GM23338 (cell line): ENCODE results near the gene CACNA1B. TPM values are rescaled to one million over a fixed set of nuclear protein-coding genes. Genes with fewer than 3 reads are reported as not detected.

Source experiments
- ATAC-seq: fragments of 200-7000 bp; cut with Tn5 transposase; 3 replicates; pipeline ENCODE4 v1.9.1; 2020
- DNase-seq: peaks from one replicate; pipeline ENCODE4 v3.0.0-alpha.2; 2015; ENCODE audit warnings: low spot score
- H2AFZ ChIP-seq: fragments of 200-600 bp; sonication (generic); 2 replicates; pipeline ENCODE4 v1.8.0; 2016; ENCODE audit warnings: antibody characterized with exemption, mild to moderate bottlenecking, moderate library complexity
- H3F3A ChIP-seq: fragments of 200-600 bp; sonication (generic); replicated peaks from 2 replicates; pipeline ENCODE4 v1.8.0; 2017; ENCODE audit warnings: antibody characterized with exemption, mixed run types, low read depth
- H3K27ac ChIP-seq: fragments of 200-600 bp; sonication (generic); 2 replicates; pipeline ENCODE4 v1.6.1; 2016; ENCODE audit warnings: low read depth
- H3K27me3 ChIP-seq: fragments of 200-600 bp; sonication (generic); 2 replicates; pipeline ENCODE4 v1.8.0; 2016; ENCODE audit warnings: mild to moderate bottlenecking, mixed run types, moderate library complexity; ENCODE audit not compliant: insufficient read depth
- H3K36me3 ChIP-seq: fragments of 200-600 bp; sonication (generic); 2 replicates; pipeline ENCODE4 v1.8.0; 2016; ENCODE audit warnings: mild to moderate bottlenecking; ENCODE audit not compliant: insufficient read depth
- H3K4me1 ChIP-seq: fragments of 200-600 bp; sonication (generic); 2 replicates; pipeline ENCODE4 v1.8.0; 2016; ENCODE audit warnings: mild to moderate bottlenecking, moderate library complexity; ENCODE audit not compliant: insufficient read depth
- H3K4me2 ChIP-seq: fragments of 200-600 bp; sonication (generic); 2 replicates; pipeline ENCODE4 v1.7.1; 2017; ENCODE audit warnings: mixed run types
- H3K4me3 ChIP-seq: fragments of 200-600 bp; sonication (generic); 2 replicates; pipeline ENCODE4 v1.6.1; 2016; ENCODE audit warnings: mixed run types
- H3K79me2 ChIP-seq: fragments of 200-600 bp; sonication (generic); replicated peaks from 2 replicates; pipeline ENCODE4 v1.8.0; 2017; ENCODE audit warnings: mild to moderate bottlenecking; ENCODE audit not compliant: insufficient read depth
- H3K9me2 ChIP-seq: fragments of 200-600 bp; sonication (generic); 2 replicates; pipeline ENCODE4 v1.8.0; 2017; ENCODE audit not compliant: insufficient read depth
- H4K20me1 ChIP-seq: fragments of 200-600 bp; sonication (generic); replicated peaks from 2 replicates; pipeline ENCODE4 v1.8.0; 2017; ENCODE audit warnings: mild to moderate bottlenecking; ENCODE audit not compliant: insufficient read depth
- H3K27ac Mint-ChIP-seq: 2 replicates; pipeline ENCODE4 v1.8.0; 2020; ENCODE audit warnings: inconsistent platforms, mild to moderate bottlenecking, moderate library complexity, mixed read lengths
- H3K27me3 Mint-ChIP-seq: 3 replicates; pipeline ENCODE4 v1.8.0; 2022; ENCODE audit warnings: low read depth, mild to moderate bottlenecking, moderate library complexity, mixed read lengths, inconsistent platforms; ENCODE audit not compliant: insufficient read depth, poor library complexity
- H3K36me3 Mint-ChIP-seq: 3 replicates; pipeline ENCODE4 v1.8.0; 2021; ENCODE audit warnings: low read depth, mild to moderate bottlenecking, inconsistent platforms, moderate library complexity, mixed read lengths
- H3K4me1 Mint-ChIP-seq: 3 replicates; pipeline ENCODE4 v1.8.0; 2020; ENCODE audit warnings: mild to moderate bottlenecking, inconsistent platforms, mixed read lengths
- H3K4me3 Mint-ChIP-seq: 3 replicates; pipeline ENCODE4 v1.8.0; 2021; ENCODE audit warnings: moderate library complexity, mild to moderate bottlenecking, inconsistent platforms, mixed read lengths
- H3K9me3 Mint-ChIP-seq: 3 replicates; pipeline ENCODE4 v1.8.0; 2020; ENCODE audit warnings: moderate library complexity, mild to moderate bottlenecking, inconsistent platforms, mixed read lengths
- CREB1 ChIP-seq: fragments of 250-450 bp; sonication (Bioruptor Pico); IDR thresholded peaks from 2 replicates; pipeline ENCODE4 v1.5.0; 2020; ENCODE audit warnings: low read depth, mild to moderate bottlenecking, moderate library complexity
- CTCF ChIP-seq, 2 experiments: fragments of 200-600 bp in 1 of 2; sonication (generic) in 1 of 2; conservative IDR thresholded peaks; 2 replicates each; pipeline versions ENCODE4 v1.5.1 to v1.6.1; 2016 to 2017; ENCODE audit warnings: antibody characterized with exemption in 2 of 2, low read depth in 2 of 2, mild to moderate bottlenecking in 2 of 2, moderate library complexity in 1 of 2
- ETS1 ChIP-seq: IDR thresholded peaks from 2 replicates; pipeline ENCODE4 v1.6.1; 2016; ENCODE audit warnings: antibody characterized with exemption
- EZH2 ChIP-seq: fragments of 200-600 bp; sonication (generic); IDR thresholded peaks from one replicate; pipeline ENCODE4 v1.8.0; 2017; ENCODE audit warnings: antibody characterized with exemption, mild to moderate bottlenecking, low read depth; ENCODE audit not compliant: unreplicated experiment
- EZH2phosphoT487 ChIP-seq: fragments of 200-600 bp; sonication (generic); IDR thresholded peaks from one replicate; pipeline ENCODE4 v1.8.1; 2018; ENCODE audit warnings: antibody characterized with exemption; ENCODE audit not compliant: unreplicated experiment
- JUNB ChIP-seq: IDR thresholded peaks from one replicate; pipeline ENCODE4 v1.6.1; 2016; ENCODE audit warnings: antibody characterized with exemption; ENCODE audit not compliant: unreplicated experiment
- NANOG ChIP-seq: IDR thresholded peaks from 2 replicates; pipeline ENCODE4 v1.6.1; 2016; ENCODE audit warnings: antibody characterized with exemption, borderline replicate concordance
- POLR2AphosphoS5 ChIP-seq: IDR thresholded peaks from 2 replicates; pipeline ENCODE4 v1.6.1; 2016; ENCODE audit warnings: antibody characterized with exemption, low read depth
- STAT1 ChIP-seq: IDR thresholded peaks from one replicate; pipeline ENCODE4 v1.6.1; 2016; ENCODE audit warnings: antibody characterized with exemption; ENCODE audit not compliant: unreplicated experiment
- ZNF114 ChIP-seq: fragments of 250-450 bp; sonication (Bioruptor Pico); IDR thresholded peaks from 2 replicates; pipeline ENCODE4 v1.5.0; 2020; ENCODE audit warnings: mild to moderate bottlenecking, moderate library complexity
- ZNF331 ChIP-seq: fragments of 250-450 bp; sonication (Bioruptor Pico); IDR thresholded peaks from 2 replicates; pipeline ENCODE4 v1.5.0; 2020; ENCODE audit warnings: low read depth, mild to moderate bottlenecking, moderate library complexity
- polyA plus RNA-seq: library from polyadenylated mRNA; unstranded; fragments of >200 nt; fragmentation: Nextera tagmentation; extraction: Ambion mirVana; gene quantifications from 2 replicates; pipeline ENCODE4 v1.2.1, GENCODE V29; 2016
- total RNA-seq: library from RNA; depleted of rRNA; stranded (reverse); fragments of >200 nt; shearing (Covaris generic); gene quantifications from 2 replicates; pipeline ENCODE4 v1.2.3, GENCODE V29; 2014
- TF ChIP-seq, protein P1 (sequence below): IDR thresholded peaks from one replicate; pipeline ENCODE4 v1.6.1; 2018; ENCODE audit warnings: antibody characterized with exemption; ENCODE audit not compliant: unreplicated experiment
- TF ChIP-seq, protein P2 (sequence below): fragments of 250-450 bp; sonication (Bioruptor Pico); IDR thresholded peaks from 2 replicates; pipeline ENCODE4 v1.5.0; 2020; ENCODE audit warnings: mild to moderate bottlenecking, moderate library complexity

The CACNA1B gene
- total and polyA plus RNA-seq, 2 experiments from 2014 or later, result 1.1 to 10.4 TPM

DNA sequence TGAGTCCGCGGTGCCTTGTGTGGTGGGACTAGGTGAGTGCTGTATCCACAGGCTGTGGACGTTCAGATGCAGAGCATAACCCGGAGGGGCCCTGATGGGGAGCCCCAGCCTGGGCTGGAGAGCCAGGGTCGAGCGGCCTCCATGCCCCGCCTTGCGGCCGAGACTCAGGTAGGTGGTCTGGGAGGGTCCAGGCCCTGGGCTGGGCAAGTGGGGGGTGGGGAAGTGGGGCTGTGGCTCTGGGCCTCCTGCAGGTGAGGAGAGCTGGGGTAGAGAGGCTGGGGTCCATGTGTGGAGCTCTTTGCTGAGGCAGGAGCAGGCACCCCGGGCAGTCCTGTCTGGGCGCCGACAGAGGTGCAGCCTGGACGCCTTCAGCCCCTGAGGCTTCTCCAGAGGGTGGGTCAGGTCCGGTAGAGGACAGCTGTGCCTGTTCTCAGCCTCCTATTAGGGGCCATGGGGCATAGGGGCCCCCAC lies 241.1 kb downstream of the CACNA1B start:
- peaks cover 69% of the 10 kb centered on the region for H3K36me3 Mint-ChIP-seq
- Histone ChIP-seq H3K9me2 (no peaks in the 10 kb centered on the region), H3K36me3 (no peaks in the 10 kb centered on the region), H3K27ac (no peak overlapping the region), H3F3A (no peaks in the 10 kb centered on the region), H4K20me1 (no peaks in the 10 kb centered on the region), H3K27me3 (no peaks in the 10 kb centered on the region), H2AFZ (no peak overlapping the region), H3K79me2 (no peaks in the 10 kb centered on the region), H3K4me2 (no peak overlapping the region), H3K4me3 (no peak overlapping the region), H3K4me1 (no peaks in the 10 kb centered on the region)
- peaks cover 59% of the 10 kb centered on the region for H3K9me3 Mint-ChIP-seq
- ATAC-seq (no peak), DNase-seq (no peak)
- TF ChIP-seq ETS1 (no peak), CTCF (conservative IDR thresholded peaks at IDR 0.05; ENCODE audit: low read depth in 2 of 2) (no peak), ZNF114 (CRISPR knock-in tag) (no peak), NANOG (no peak), STAT1 (no peak), CREB1 (CRISPR knock-in tag) (no peak), ZNF331 (CRISPR knock-in tag) (no peak), EZH2 (no peak), JUNB (no peak), POLR2AphosphoS5 (no peak), EZH2phosphoT487 (no peak)
- TF ChIP-seq, protein P1, sequence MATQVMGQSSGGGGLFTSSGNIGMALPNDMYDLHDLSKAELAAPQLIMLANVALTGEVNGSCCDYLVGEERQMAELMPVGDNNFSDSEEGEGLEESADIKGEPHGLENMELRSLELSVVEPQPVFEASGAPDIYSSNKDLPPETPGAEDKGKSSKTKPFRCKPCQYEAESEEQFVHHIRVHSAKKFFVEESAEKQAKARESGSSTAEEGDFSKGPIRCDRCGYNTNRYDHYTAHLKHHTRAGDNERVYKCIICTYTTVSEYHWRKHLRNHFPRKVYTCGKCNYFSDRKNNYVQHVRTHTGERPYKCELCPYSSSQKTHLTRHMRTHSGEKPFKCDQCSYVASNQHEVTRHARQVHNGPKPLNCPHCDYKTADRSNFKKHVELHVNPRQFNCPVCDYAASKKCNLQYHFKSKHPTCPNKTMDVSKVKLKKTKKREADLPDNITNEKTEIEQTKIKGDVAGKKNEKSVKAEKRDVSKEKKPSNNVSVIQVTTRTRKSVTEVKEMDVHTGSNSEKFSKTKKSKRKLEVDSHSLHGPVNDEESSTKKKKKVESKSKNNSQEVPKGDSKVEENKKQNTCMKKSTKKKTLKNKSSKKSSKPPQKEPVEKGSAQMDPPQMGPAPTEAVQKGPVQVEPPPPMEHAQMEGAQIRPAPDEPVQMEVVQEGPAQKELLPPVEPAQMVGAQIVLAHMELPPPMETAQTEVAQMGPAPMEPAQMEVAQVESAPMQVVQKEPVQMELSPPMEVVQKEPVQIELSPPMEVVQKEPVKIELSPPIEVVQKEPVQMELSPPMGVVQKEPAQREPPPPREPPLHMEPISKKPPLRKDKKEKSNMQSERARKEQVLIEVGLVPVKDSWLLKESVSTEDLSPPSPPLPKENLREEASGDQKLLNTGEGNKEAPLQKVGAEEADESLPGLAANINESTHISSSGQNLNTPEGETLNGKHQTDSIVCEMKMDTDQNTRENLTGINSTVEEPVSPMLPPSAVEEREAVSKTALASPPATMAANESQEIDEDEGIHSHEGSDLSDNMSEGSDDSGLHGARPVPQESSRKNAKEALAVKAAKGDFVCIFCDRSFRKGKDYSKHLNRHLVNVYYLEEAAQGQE, result no peak
- TF ChIP-seq, protein P2, sequence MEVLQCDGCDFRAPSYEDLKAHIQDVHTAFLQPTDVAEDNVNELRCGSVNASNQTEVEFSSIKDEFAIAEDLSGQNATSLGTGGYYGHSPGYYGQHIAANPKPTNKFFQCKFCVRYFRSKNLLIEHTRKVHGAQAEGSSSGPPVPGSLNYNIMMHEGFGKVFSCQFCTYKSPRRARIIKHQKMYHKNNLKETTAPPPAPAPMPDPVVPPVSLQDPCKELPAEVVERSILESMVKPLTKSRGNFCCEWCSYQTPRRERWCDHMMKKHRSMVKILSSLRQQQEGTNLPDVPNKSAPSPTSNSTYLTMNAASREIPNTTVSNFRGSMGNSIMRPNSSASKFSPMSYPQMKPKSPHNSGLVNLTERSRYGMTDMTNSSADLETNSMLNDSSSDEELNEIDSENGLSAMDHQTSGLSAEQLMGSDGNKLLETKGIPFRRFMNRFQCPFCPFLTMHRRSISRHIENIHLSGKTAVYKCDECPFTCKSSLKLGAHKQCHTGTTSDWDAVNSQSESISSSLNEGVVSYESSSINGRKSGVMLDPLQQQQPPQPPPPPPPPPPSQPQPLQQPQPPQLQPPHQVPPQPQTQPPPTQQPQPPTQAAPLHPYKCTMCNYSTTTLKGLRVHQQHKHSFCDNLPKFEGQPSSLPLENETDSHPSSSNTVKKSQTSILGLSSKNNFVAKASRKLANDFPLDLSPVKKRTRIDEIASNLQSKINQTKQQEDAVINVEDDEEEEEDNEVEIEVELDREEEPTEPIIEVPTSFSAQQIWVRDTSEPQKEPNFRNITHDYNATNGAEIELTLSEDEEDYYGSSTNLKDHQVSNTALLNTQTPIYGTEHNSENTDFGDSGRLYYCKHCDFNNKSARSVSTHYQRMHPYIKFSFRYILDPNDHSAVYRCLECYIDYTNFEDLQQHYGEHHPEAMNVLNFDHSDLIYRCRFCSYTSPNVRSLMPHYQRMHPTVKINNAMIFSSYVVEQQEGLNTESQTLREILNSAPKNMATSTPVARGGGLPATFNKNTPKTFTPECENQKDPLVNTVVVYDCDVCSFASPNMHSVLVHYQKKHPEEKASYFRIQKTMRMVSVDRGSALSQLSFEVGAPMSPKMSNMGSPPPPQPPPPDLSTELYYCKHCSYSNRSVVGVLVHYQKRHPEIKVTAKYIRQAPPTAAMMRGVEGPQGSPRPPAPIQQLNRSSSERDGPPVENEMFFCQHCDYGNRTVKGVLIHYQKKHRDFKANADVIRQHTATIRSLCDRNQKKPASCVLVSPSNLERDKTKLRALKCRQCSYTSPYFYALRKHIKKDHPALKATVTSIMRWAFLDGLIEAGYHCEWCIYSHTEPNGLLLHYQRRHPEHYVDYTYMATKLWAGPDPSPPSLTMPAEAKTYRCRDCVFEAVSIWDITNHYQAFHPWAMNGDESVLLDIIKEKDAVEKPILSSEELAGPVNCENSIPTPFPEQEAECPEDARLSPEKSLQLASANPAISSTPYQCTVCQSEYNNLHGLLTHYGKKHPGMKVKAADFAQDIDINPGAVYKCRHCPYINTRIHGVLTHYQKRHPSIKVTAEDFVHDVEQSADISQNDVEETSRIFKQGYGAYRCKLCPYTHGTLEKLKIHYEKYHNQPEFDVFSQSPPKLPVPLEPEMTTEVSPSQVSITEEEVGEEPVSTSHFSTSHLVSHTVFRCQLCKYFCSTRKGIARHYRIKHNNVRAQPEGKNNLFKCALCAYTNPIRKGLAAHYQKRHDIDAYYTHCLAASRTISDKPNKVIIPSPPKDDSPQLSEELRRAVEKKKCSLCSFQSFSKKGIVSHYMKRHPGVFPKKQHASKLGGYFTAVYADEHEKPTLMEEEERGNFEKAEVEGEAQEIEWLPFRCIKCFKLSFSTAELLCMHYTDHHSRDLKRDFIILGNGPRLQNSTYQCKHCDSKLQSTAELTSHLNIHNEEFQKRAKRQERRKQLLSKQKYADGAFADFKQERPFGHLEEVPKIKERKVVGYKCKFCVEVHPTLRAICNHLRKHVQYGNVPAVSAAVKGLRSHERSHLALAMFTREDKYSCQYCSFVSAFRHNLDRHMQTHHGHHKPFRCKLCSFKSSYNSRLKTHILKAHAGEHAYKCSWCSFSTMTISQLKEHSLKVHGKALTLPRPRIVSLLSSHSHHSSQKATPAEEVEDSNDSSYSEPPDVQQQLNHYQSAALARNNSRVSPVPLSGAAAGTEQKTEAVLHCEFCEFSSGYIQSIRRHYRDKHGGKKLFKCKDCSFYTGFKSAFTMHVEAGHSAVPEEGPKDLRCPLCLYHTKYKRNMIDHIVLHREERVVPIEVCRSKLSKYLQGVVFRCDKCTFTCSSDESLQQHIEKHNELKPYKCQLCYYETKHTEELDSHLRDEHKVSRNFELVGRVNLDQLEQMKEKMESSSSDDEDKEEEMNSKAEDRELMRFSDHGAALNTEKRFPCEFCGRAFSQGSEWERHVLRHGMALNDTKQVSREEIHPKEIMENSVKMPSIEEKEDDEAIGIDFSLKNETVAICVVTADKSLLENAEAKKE (CRISPR knock-in tag), result no peak
- H3K4me1 Mint-ChIP-seq, result no peaks in the 10 kb centered on the region
- H3K27me3 Mint-ChIP-seq, result peaks cover 17% of the 10 kb centered on the region
- no peak overlapping the region for H3K27ac Mint-ChIP-seq
- no peak overlapping the region for H3K4me3 Mint-ChIP-seq
